Jurkat, Clone E6-1 (cell line): Measurements from ENCODE around the gene ANKH.
A peak's percentile ranks its signal among the peaks of the same experiment; 100 is the strongest.
"Not testable (repeated sequence)": the region's sequence is repeated elsewhere in the genome, so short reads cannot be mapped to it uniquely, and the experiment has no call there.

Experiments used
- DNase-seq: peaks from one replicate; pipeline ENCODE4 v3.0.0-alpha.2; 2011; ENCODE audit warnings: low read depth, low spot score
- H3K4me3 ChIP-seq: 2 replicates; pipeline ENCODE4 v1.5.1; 2011; ENCODE audit warnings: mild to moderate bottlenecking, low read length, control low read depth, moderate library complexity

Gene ANKH

GRCh38 chr5:14893381-14893780 lies 21.8 kb upstream of the ANKH start:
- H3K4me3 ChIP-seq, result no peak overlapping the region
- no peak for DNase-seq

- no peak overlapping the region for H3K4me3 ChIP-seq
- no peak for DNase-seq
Measured at GRCh38 chr5:14890846-14891245, 19.3 kb upstream of the ANKH start.

GRCh38 chr5:14884062-14884612 lies 12.6 kb upstream of the ANKH start:
- no peak for DNase-seq
- H3K4me3 ChIP-seq, result no peak overlapping the region

GRCh38 chr5:14882658-14883580 lies 11.3 kb upstream of the ANKH start:
- DNase-seq, result no peak

GRCh38 chr5:14881826-14882225 lies 10.2 kb upstream of the ANKH start:
- no peak for DNase-seq

More at GRCh38 chr5:14882658-14883580, 11.3 kb upstream of the ANKH start:
- no peak overlapping the region for H3K4me3 ChIP-seq

GRCh38 chr5:14880688-14881087 lies 9.1 kb upstream of the ANKH start:
- DNase-seq, result no peak
- no peak overlapping the region for H3K4me3 ChIP-seq

More at GRCh38 chr5:14881826-14882225, 10.2 kb upstream of the ANKH start:
- H3K4me3 ChIP-seq, result no peak overlapping the region

- no peak overlapping the region for H3K4me3 ChIP-seq
- no peak for DNase-seq
Measured at GRCh38 chr5:14879937-14880589, 8.5 kb upstream of the ANKH start.

- DNase-seq, result no peak
- H3K4me3 ChIP-seq, result no peak overlapping the region
Measured at GRCh38 chr5:14879393-14879792, 7.8 kb upstream of the ANKH start.

- DNase-seq, H3K4me3 ChIP-seq: not testable (repeated sequence)
Measured at GRCh38 chr5:14878192-14878591, 6.6 kb upstream of the ANKH start.

GRCh38 chr5:14876095-14876494 lies 4.5 kb upstream of the ANKH start:
- DNase-seq, result no peak
- no peak overlapping the region for H3K4me3 ChIP-seq

- no peak for DNase-seq
- no peak overlapping the region for H3K4me3 ChIP-seq
Measured at GRCh38 chr5:14873790-14874189, 2.2 kb upstream of the ANKH start.

GRCh38 chr5:14873093-14873492 lies 1.5 kb upstream of the ANKH start:
- H3K4me3 ChIP-seq, result no peak overlapping the region
- DNase-seq, result no peak

GRCh38 chr5:14872070-14872989 lies 752 bp upstream of the ANKH start:
- H3K4me3 ChIP-seq, result peak overlapping the region; percentile 56
- DNase-seq, result no peak

GRCh38 chr5:14870337-14871213 lies 1.0 kb downstream of the ANKH start:
- peak overlapping the region; percentile 67 for H3K4me3 ChIP-seq
- no peak for DNase-seq

GRCh38 chr5:14869668-14870164 lies 1.9 kb downstream of the ANKH start:
- peak; percentile 17 for DNase-seq
- H3K4me3 ChIP-seq, result peak overlapping the region; percentile 67

GRCh38 chr5:14869233-14869632 lies 2.3 kb downstream of the ANKH start:
- H3K4me3 ChIP-seq, result no peak overlapping the region
- DNase-seq, result no peak

GRCh38 chr5:14868771-14869170 lies 2.8 kb downstream of the ANKH start:
- H3K4me3 ChIP-seq, result no peak overlapping the region
- no peak for DNase-seq

- no peak overlapping the region for H3K4me3 ChIP-seq
- no peak for DNase-seq
Measured at GRCh38 chr5:14864181-14864812, 7.3 kb downstream of the ANKH start.
